Chondrocyte (in vitro differentiated cells): ENCODE measurements around the gene NT5DC4. TPM values are rescaled to one million over a fixed set of nuclear protein-coding genes. Genes with fewer than 3 reads are reported as not detected.
"Not testable (repeated sequence)": the region's sequence is repeated elsewhere in the genome, so short reads cannot be mapped to it uniquely, and the experiment has no call there.

Experiments used
- DNase-seq: peaks from one replicate; pipeline ENCODE4 v3.0.0; 2021; ENCODE audit warnings: mixed read lengths, low spot score
- H3K27ac Mint-ChIP-seq: one replicate; pipeline ENCODE4 v1.8.0; 2021; ENCODE audit warnings: mild to moderate bottlenecking, moderate library complexity, mixed read lengths; ENCODE audit not compliant: unreplicated experiment
- H3K27me3 Mint-ChIP-seq: 2 replicates; pipeline ENCODE4 v1.8.0; 2021; ENCODE audit warnings: low read depth, mixed read lengths
- H3K36me3 Mint-ChIP-seq: 2 replicates; pipeline ENCODE4 v1.8.0; 2021; ENCODE audit warnings: low read depth, mixed read lengths
- H3K4me1 Mint-ChIP-seq: 2 replicates; pipeline ENCODE4 v1.8.0; 2021; ENCODE audit warnings: low read depth, mild to moderate bottlenecking, mixed read lengths
- H3K4me3 Mint-ChIP-seq: one replicate; pipeline ENCODE4 v1.8.0; 2021; ENCODE audit warnings: mild to moderate bottlenecking, moderate library complexity, mixed read lengths; ENCODE audit not compliant: unreplicated experiment
- H3K9me3 Mint-ChIP-seq: 2 replicates; pipeline ENCODE4 v1.8.0; 2021; ENCODE audit warnings: low read depth, mixed read lengths
- total RNA-seq: library from RNA; stranded (reverse); gene quantifications from 3 replicates; pipeline ENCODE4 v1.2.1, GENCODE V29; 2021
- TF ChIP-seq, protein P1 (sequence below): fragments of 200-600 bp; sonication (generic); IDR thresholded peaks from 2 replicates; pipeline ENCODE4 v1.5.0; 2021; ENCODE audit warnings: antibody characterized with exemption, mild to moderate bottlenecking, moderate library complexity

Gene NT5DC4
- total RNA-seq, 1 donor from 2014 or later, result not detected

DNA sequence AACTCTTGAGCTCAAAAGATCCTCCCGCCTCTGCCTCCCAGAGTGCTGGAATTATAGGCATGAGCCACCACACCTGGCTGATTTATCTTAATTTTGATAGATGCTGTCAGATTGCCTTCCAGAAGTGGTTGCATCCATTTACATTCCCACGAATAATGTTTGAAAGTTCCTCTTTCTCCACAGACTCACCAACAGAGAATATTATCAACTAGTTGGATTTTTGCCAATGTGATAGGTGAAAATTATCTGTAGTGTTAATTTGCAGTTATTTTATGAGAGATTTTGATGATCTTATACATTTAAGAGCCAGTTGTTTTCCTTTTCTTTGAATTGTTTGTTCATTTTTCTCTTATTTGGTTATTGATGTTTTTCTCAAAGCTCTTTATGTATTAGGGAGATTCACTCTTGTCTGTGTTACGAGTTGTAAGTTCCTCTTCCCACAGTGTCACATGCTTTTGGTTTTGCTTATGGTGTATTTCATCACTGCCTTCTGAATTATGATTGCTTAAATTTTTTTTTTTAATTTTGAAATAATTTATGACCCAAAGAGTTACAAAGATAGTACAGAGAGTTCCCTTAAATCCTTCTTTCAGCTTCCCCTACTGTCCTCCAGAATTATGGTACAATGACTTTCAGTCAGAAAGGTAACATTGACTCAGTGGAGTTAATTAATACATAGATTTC is 20.7 kb upstream of the NT5DC4 start:
- Mint-ChIP-seq H3K4me1 (no peaks in the 10 kb centered on the region), H3K9me3 (no peaks in the 10 kb centered on the region), H3K4me3 (no peak overlapping the region), H3K36me3 (no peaks in the 10 kb centered on the region), H3K27me3 (peaks cover 2% of the 10 kb centered on the region), H3K27ac (no peak overlapping the region)
- DNase-seq, result no peak
- TF ChIP-seq, protein P1, sequence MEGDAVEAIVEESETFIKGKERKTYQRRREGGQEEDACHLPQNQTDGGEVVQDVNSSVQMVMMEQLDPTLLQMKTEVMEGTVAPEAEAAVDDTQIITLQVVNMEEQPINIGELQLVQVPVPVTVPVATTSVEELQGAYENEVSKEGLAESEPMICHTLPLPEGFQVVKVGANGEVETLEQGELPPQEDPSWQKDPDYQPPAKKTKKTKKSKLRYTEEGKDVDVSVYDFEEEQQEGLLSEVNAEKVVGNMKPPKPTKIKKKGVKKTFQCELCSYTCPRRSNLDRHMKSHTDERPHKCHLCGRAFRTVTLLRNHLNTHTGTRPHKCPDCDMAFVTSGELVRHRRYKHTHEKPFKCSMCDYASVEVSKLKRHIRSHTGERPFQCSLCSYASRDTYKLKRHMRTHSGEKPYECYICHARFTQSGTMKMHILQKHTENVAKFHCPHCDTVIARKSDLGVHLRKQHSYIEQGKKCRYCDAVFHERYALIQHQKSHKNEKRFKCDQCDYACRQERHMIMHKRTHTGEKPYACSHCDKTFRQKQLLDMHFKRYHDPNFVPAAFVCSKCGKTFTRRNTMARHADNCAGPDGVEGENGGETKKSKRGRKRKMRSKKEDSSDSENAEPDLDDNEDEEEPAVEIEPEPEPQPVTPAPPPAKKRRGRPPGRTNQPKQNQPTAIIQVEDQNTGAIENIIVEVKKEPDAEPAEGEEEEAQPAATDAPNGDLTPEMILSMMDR, result no peak

DNA sequence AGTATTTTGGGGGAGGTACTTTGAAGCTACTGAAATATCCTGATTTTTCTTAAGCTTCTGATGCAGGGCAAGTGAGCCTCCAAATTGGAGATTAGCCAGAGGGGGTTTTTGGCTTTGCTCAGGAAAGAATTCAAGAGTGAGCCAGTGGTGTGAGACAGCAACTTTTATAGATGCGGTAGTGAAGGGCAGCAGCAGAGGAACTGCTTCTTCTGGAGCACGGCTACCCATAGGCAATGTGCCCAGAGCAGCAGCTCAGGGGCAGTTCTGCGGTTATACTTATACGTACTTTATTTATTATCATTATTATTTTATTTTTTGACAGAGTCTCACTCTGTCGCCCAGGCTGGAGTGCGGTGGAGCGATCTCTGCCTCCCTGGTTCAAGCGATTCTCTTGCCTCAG is 19.8 kb upstream of the NT5DC4 start:
- no peak overlapping the region for H3K4me3 Mint-ChIP-seq
- TF ChIP-seq, protein P1, result no peak
- no peaks in the 10 kb centered on the region for H3K9me3 Mint-ChIP-seq
- H3K36me3 Mint-ChIP-seq, result no peaks in the 10 kb centered on the region
- H3K4me1 Mint-ChIP-seq, result no peaks in the 10 kb centered on the region
- H3K27ac Mint-ChIP-seq, result no peak overlapping the region
- DNase-seq, result no peak
- H3K27me3 Mint-ChIP-seq, result peaks cover 4% of the 10 kb centered on the region

DNA sequence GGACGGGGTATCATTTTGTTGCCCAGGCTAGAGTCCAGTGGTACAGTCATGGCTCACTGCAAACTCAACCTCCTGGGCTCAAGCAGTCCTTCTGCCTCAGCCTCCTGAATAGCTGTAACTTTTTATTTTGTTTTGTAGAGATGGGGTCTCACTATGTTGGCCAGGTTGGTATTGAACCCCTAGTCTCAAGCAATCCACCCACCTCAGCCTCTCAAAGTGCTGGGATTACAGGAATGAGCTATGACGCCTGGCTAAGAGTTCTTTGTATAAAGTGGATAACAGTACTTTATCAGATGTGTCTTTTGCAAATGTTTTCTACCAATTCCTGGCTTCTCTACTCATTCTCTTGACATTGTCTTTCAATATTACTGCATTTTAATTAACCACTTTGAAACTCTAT is 17.1 kb upstream of the NT5DC4 start:
- DNase-seq, result no peak
- Mint-ChIP-seq H3K4me1 (no peaks in the 10 kb centered on the region), H3K36me3 (no peaks in the 10 kb centered on the region), H3K27ac (no peak overlapping the region), H3K27me3 (peaks cover 4% of the 10 kb centered on the region), H3K4me3 (no peak overlapping the region), H3K9me3 (no peaks in the 10 kb centered on the region)
- TF ChIP-seq, protein P1, result no peak

DNA sequence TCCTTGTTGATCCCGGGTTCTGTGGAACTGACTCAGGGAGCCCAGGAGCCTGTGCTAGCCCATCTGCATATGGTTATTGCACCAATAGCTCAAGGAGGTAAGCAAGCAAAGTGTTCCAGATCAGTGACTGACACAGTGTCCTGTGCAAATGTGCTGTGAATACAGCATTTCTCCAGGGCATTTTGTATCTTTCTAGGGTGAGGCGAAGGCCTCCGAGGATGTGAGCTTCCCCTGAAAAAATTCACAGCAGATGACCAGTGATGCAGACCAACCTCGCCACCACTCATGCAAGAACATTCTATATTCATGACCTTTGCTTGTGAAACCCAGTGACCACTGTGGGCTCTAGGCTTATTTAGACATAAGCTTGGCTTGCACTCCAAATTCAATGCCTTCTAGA is 15.2 kb upstream of the NT5DC4 start:
- H3K4me3 Mint-ChIP-seq, result no peak overlapping the region

DNA sequence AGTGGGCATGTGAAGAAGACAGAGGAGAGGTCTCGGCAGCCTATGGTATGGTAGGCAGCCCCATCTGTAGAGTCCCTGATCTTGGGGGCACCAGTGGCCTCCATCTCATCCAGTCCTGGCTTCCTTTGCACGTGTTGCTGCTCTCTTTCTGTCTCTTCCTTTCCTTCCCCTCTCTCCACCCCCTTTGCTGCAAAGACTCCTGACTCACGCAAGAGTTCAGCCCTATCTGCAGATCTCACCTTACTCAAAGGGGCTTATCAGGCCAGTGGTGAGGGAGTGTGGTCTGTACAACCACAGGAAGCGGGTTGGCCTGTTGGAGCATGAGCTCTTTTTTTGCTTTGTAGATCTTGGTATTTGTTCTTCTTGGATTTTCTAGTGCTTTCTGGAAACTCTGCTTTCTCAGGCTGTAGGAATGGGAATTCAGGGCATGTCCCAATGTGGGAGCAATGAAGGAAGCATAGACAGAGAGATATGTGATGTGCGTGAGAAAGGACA is 14.6 kb upstream of the NT5DC4 start:
- H3K4me3 Mint-ChIP-seq, result no peak overlapping the region
- H3K36me3 Mint-ChIP-seq, result no peaks in the 10 kb centered on the region
- no peaks in the 10 kb centered on the region for H3K4me1 Mint-ChIP-seq
- peaks cover 8% of the 10 kb centered on the region for H3K27me3 Mint-ChIP-seq
- no peaks in the 10 kb centered on the region for H3K9me3 Mint-ChIP-seq
- no peak overlapping the region for H3K27ac Mint-ChIP-seq
- peak; percentile 24 for DNase-seq
- TF ChIP-seq, protein P1, result no peak

More for the DNA sequence above, 15.2 kb upstream of the NT5DC4 start:
- TF ChIP-seq, protein P1, result no peak
- Mint-ChIP-seq H3K27me3 (peaks cover 7% of the 10 kb centered on the region), H3K27ac (no peak overlapping the region), H3K36me3 (no peaks in the 10 kb centered on the region), H3K9me3 (no peaks in the 10 kb centered on the region), H3K4me1 (no peaks in the 10 kb centered on the region)
- DNase-seq, result no peak

DNA sequence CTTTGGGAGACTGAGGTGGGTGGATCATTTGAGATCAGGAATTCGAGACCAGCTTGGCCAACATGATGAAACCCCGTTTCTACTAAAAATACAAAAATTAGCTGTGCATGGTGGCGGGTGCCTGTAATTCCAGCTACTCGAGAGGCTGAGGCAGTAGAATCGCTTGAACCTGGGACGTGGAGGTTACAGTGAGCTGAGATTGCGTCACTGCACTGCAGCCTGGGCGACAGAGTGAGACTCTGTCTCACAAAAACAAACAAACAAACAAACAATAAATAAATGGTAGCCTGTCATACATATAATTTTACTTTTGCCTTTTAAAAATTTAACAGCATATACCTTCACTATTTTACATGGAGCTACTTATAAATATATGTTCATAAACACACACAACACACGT is 13.9 kb upstream of the NT5DC4 start:
- not testable (repeated sequence) for DNase-seq, H3K4me1 Mint-ChIP-seq, H3K4me3 Mint-ChIP-seq, H3K27me3 Mint-ChIP-seq, H3K9me3 Mint-ChIP-seq, H3K27ac Mint-ChIP-seq, H3K36me3 Mint-ChIP-seq
